ENCODE measurements around the gene FLNB. TPM values are rescaled to one million over a fixed set of nuclear protein-coding genes. Genes with fewer than 3 reads are reported as not detected.
A peak's percentile ranks its signal among the peaks of the same experiment; 100 is the strongest.

FLNB gene
- total RNA-seq, 4 donors from 2014 or later: 61.9 to 114 (median 89.9) TPM

GRCh38 chr3:58143417-58144055 lies 135.3 kb downstream of the FLNB start:
- no peak for TF ChIP-seq CTCF (IDR thresholded peaks at IDR 0.05)
- no peak for TF ChIP-seq EP300 (IDR thresholded peaks at IDR 0.05)
- TF ChIP-seq POLR2A (IDR thresholded peaks at IDR 0.05; ENCODE audit: low read depth): no peak
- no peak for TF ChIP-seq POLR2AphosphoS5 (IDR thresholded peaks at IDR 0.05)
- no peak for DNase-seq (ENCODE audit: extremely low spot score)
- Histone ChIP-seq H3K4me1 (peaks cover 0 to 20% (median 11%) of the 10 kb centered on the region in 4 donors), H3K9me3 (no peaks in the 10 kb centered on the region), H3K27ac (replicated peaks in 1 of 4) (peak overlapping the region in 3 of 4 donors; percentile 30 to 45 (median 40)), H3K27me3 (no peaks in the 10 kb centered on the region), H3K36me3 (peaks cover 62 to 100% (median 84%) of the 10 kb centered on the region in 4 donors), H3K4me3 (no peak overlapping the region)
- 67% methylated on average over 4 of the region's 9 CpGs for WGBS
- intact Hi-C loops (cut with DNase I): no loop called here

- WGBS: 81% methylated on average over 7 of the region's 7 CpGs
- H3K36me3 ChIP-seq: peaks cover 69 to 100% (median 85%) of the 10 kb centered on the region in 4 donors
Observed at GRCh38 chr3:58144478-58145325, 136.5 kb downstream of the FLNB start.

GRCh38 chr3:58148049-58148448 lies 139.8 kb downstream of the FLNB start:
- peaks cover 0 to 33% (median 26%) of the 10 kb centered on the region in 4 donors for H3K4me1 ChIP-seq
- intact Hi-C loops (cut with DNase I): no loop called here
- no peak for DNase-seq (ENCODE audit: extremely low spot score)

More at GRCh38 chr3:58144478-58145325, 136.5 kb downstream of the FLNB start:
- Histone ChIP-seq H3K27me3 (no peaks in the 10 kb centered on the region), H3K9me3 (no peaks in the 10 kb centered on the region), H3K4me1 (peaks cover 0 to 13% (median 7%) of the 10 kb centered on the region in 4 donors), H3K4me3 (no peak overlapping the region), H3K27ac (replicated peaks in 1 of 4) (peak overlapping the region in 1 of 4 donors; percentile 18)
- intact Hi-C loops (cut with DNase I): no loop called here
- TF ChIP-seq CTCF (IDR thresholded peaks at IDR 0.05) (no peak), EP300 (IDR thresholded peaks at IDR 0.05) (no peak), POLR2AphosphoS5 (IDR thresholded peaks at IDR 0.05) (no peak), POLR2A (IDR thresholded peaks at IDR 0.05; ENCODE audit: low read depth) (no peak)
- DNase-seq (ENCODE audit: extremely low spot score): no peak

GRCh38 chr3:58150130-58150809 lies 142.0 kb downstream of the FLNB start:
- Histone ChIP-seq H3K27me3 (no peaks in the 10 kb centered on the region), H3K4me3 (no peak overlapping the region), H3K9me3 (no peaks in the 10 kb centered on the region), H3K27ac (replicated peaks in 1 of 4) (peak overlapping the region; percentile 18 to 53 (median 38)), H3K4me1 (peaks cover 0 to 22% (median 19%) of the 10 kb centered on the region in 4 donors), H3K36me3 (peaks cover 55 to 99% (median 95%) of the 10 kb centered on the region in 4 donors)
- WGBS: 81% methylated on average over 14 of the region's 14 CpGs
- DNase-seq (ENCODE audit: extremely low spot score): no peak
- intact Hi-C loops (cut with DNase I): no loop called here
- no peak for TF ChIP-seq POLR2AphosphoS5 (IDR thresholded peaks at IDR 0.05)
- no peak for TF ChIP-seq CTCF (IDR thresholded peaks at IDR 0.05)
- TF ChIP-seq EP300 (IDR thresholded peaks at IDR 0.05): no peak
- TF ChIP-seq POLR2A (IDR thresholded peaks at IDR 0.05; ENCODE audit: low read depth): no peak

More at GRCh38 chr3:58148049-58148448, 139.8 kb downstream of the FLNB start:
- TF ChIP-seq POLR2A (IDR thresholded peaks at IDR 0.05; ENCODE audit: low read depth): no peak
- no peak for TF ChIP-seq EP300 (IDR thresholded peaks at IDR 0.05)
- TF ChIP-seq CTCF (IDR thresholded peaks at IDR 0.05): no peak
- no peak for TF ChIP-seq POLR2AphosphoS5 (IDR thresholded peaks at IDR 0.05)
- Histone ChIP-seq H3K27me3 (no peaks in the 10 kb centered on the region), H3K36me3 (peaks cover 55 to 99% (median 83%) of the 10 kb centered on the region in 4 donors), H3K4me3 (no peak overlapping the region), H3K27ac (replicated peaks in 1 of 4) (no peak overlapping the region), H3K9me3 (no peaks in the 10 kb centered on the region)
- 100% methylated on average over 7 of the region's 9 CpGs for WGBS

All from esophagus muscularis mucosa (tissue), 4 donors.